Measurements from ENCODE around the gene IRF2BP2.

DNA sequence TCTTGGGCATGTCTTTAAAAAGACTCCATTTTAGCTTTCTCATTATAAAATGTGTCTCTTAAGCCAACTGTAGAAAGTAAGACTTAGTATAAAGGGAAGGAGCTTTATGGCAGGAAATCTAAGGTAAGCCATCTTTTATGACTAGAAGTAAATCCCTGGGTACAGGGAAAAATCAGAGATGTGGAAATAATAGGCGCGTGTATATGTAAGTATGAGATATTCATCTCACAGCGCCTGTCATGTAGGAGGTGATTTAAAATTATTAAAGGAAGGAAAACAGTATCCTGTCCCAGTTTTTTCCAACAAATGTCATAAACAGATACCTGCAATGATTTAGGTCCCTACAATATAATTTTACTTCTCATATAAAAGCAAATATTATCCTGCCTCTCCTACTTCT, 35.0 kb upstream of the IRF2BP2 start:
- TF ChIP-seq ZBTB7A (tag by site-specific recombination; IDR thresholded peaks at IDR 0.05; ENCODE audit: low read depth) (no peak), ZBTB8A (tag by site-specific recombination; IDR thresholded peaks at IDR 0.05) (no peak), ZNF501 (tag by site-specific recombination; IDR thresholded peaks at IDR 0.05) (no peak), ZNF335 (tag by site-specific recombination; conservative IDR thresholded peaks at IDR 0.05) (no peak), YY1 (tag by site-specific recombination; IDR thresholded peaks at IDR 0.05) (no peak)
- TF ChIP-seq, protein P1, sequence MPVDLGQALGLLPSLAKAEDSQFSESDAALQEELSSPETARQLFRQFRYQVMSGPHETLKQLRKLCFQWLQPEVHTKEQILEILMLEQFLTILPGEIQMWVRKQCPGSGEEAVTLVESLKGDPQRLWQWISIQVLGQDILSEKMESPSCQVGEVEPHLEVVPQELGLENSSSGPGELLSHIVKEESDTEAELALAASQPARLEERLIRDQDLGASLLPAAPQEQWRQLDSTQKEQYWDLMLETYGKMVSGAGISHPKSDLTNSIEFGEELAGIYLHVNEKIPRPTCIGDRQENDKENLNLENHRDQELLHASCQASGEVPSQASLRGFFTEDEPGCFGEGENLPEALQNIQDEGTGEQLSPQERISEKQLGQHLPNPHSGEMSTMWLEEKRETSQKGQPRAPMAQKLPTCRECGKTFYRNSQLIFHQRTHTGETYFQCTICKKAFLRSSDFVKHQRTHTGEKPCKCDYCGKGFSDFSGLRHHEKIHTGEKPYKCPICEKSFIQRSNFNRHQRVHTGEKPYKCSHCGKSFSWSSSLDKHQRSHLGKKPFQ (tag by site-specific recombination; IDR thresholded peaks at IDR 0.05): no peak
- TF ChIP-seq, protein P2, sequence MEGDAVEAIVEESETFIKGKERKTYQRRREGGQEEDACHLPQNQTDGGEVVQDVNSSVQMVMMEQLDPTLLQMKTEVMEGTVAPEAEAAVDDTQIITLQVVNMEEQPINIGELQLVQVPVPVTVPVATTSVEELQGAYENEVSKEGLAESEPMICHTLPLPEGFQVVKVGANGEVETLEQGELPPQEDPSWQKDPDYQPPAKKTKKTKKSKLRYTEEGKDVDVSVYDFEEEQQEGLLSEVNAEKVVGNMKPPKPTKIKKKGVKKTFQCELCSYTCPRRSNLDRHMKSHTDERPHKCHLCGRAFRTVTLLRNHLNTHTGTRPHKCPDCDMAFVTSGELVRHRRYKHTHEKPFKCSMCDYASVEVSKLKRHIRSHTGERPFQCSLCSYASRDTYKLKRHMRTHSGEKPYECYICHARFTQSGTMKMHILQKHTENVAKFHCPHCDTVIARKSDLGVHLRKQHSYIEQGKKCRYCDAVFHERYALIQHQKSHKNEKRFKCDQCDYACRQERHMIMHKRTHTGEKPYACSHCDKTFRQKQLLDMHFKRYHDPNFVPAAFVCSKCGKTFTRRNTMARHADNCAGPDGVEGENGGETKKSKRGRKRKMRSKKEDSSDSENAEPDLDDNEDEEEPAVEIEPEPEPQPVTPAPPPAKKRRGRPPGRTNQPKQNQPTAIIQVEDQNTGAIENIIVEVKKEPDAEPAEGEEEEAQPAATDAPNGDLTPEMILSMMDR (tag by site-specific recombination; IDR thresholded peaks at IDR 0.05): no peak

Measured in HEK293 (cell line).